ENCODE data around the gene FOXD2. TPM values are rescaled to one million over a fixed set of nuclear protein-coding genes. Genes with fewer than 3 reads are reported as not detected.

Gene FOXD2
- total RNA-seq, 1 donor from 2014 or later, result 0.07 TPM

DNA sequence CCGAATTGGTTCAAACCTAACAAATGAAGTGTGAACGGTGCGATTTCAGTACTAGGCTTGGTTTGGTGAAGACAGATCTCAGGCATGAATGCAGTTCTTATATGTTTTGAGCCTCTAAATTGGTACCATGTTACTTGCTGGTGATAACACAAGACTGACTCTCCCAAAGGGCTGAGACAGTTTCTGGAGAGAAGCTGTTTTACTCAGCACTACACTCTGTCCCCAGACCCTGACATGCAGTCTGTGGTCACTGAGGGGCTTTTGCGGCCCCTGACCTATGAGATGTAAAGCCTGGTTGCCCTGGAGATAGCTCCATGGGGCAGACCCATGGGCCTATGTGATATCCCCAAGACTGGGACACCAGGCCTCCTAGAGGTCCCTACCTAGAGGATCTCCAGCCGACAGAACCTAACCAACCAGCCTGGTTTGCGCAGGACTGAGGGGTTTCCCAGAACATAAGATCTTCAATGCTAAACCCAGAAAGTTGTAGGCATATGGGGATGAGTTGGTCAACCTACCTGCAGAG lies 41.1 kb upstream of the FOXD2 start:
- Mint-ChIP-seq H3K4me3 (ENCODE audit: unreplicated experiment) (no peak overlapping the region), H3K36me3 (ENCODE audit: low read depth, unreplicated experiment) (no peaks in the 10 kb centered on the region), H3K27ac (ENCODE audit: unreplicated experiment) (no peak overlapping the region), H3K27me3 (ENCODE audit: low read depth, unreplicated experiment) (peaks cover 65% of the 10 kb centered on the region), H3K4me1 (ENCODE audit: low read depth, unreplicated experiment) (no peaks in the 10 kb centered on the region), H3K9me3 (ENCODE audit: unreplicated experiment) (no peaks in the 10 kb centered on the region)
- Histone ChIP-seq H3K4me1 (ENCODE audit: insufficient read depth, low read length) (no peaks in the 10 kb centered on the region), H3K9ac (ENCODE audit: low read length) (no peak overlapping the region), H3K9me3 (ENCODE audit: insufficient read depth, low read depth, low read length) (no peaks in the 10 kb centered on the region), H4K20me1 (ENCODE audit: insufficient read depth, low read length) (no peaks in the 10 kb centered on the region), H3K4me2 (ENCODE audit: low read length) (no peak overlapping the region), H3K27ac (ENCODE audit: low read depth, low read length) (no peak overlapping the region), H2AFZ (ENCODE audit: low read depth, low read length) (no peak overlapping the region), H3K79me2 (ENCODE audit: insufficient read depth, low read length) (no peaks in the 10 kb centered on the region), H3K27me3 (ENCODE audit: insufficient read depth, low read length) (peaks cover 12% of the 10 kb centered on the region), H3K4me3 (ENCODE audit: insufficient read depth, low read depth, low read length) (no peak overlapping the region), H3K36me3 (ENCODE audit: insufficient read depth, low read length) (no peaks in the 10 kb centered on the region)
- no peak for DNase-seq (ENCODE audit: low read depth)
- FAIRE-seq, result no peak
- no peak for TF ChIP-seq EZH2 (IDR thresholded peaks at IDR 0.05; ENCODE audit: insufficient read depth, low read length)

DNA sequence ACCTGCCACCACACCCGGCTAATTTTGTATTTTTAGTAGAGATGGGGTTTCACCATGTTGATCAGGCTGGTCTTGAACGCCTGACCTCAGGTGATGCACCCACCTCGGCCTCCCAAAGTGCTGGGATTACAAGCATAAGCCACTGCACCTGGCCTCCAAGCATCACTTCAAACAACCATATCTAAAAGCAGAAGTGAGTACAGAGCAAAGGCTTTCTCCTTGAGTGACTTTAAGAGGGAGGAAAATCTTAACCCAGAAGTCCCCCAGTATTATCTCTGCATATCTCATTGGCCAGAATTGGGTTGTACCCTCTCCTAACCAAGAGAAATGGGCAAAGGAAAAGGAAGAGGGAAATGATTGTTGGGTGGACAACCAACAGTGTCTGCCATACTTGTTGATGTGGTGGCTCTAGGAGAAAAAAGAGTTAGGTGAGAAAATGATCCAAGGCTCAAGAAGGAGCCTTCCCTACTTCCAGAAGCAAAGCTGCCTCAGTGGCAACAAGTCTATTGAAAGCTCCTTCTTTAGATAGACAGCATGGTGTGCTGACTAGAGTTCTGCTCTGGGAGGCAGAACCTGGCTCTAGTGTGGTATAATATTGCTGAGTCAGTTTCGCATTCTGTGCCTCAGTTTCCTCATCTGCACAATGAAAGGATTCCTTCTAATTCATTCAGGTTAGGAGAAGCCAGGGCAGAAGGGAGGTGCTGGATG lies 38.6 kb upstream of the FOXD2 start:
- Histone ChIP-seq H3K4me3 (ENCODE audit: insufficient read depth, low read depth, low read length) (no peak overlapping the region), H3K27me3 (ENCODE audit: insufficient read depth, low read length) (peaks cover 13% of the 10 kb centered on the region), H2AFZ (ENCODE audit: low read depth, low read length) (no peak overlapping the region), H3K9me3 (ENCODE audit: insufficient read depth, low read depth, low read length) (no peaks in the 10 kb centered on the region), H4K20me1 (ENCODE audit: insufficient read depth, low read length) (no peaks in the 10 kb centered on the region), H3K9ac (ENCODE audit: low read length) (no peak overlapping the region), H3K79me2 (ENCODE audit: insufficient read depth, low read length) (no peaks in the 10 kb centered on the region), H3K4me2 (ENCODE audit: low read length) (no peak overlapping the region), H3K27ac (ENCODE audit: low read depth, low read length) (no peak overlapping the region), H3K4me1 (ENCODE audit: insufficient read depth, low read length) (no peaks in the 10 kb centered on the region), H3K36me3 (ENCODE audit: insufficient read depth, low read length) (no peaks in the 10 kb centered on the region)
- H3K36me3 Mint-ChIP-seq (ENCODE audit: low read depth, unreplicated experiment), result no peaks in the 10 kb centered on the region
- H3K4me3 Mint-ChIP-seq (ENCODE audit: unreplicated experiment), result no peak overlapping the region
- H3K9me3 Mint-ChIP-seq (ENCODE audit: unreplicated experiment), result peaks cover 2% of the 10 kb centered on the region
- FAIRE-seq (no peak), DNase-seq (ENCODE audit: low read depth) (no peak)
- H3K27ac Mint-ChIP-seq (ENCODE audit: unreplicated experiment), result no peak overlapping the region
- peaks cover 76% of the 10 kb centered on the region for H3K27me3 Mint-ChIP-seq (ENCODE audit: low read depth, unreplicated experiment)
- TF ChIP-seq, protein P1, sequence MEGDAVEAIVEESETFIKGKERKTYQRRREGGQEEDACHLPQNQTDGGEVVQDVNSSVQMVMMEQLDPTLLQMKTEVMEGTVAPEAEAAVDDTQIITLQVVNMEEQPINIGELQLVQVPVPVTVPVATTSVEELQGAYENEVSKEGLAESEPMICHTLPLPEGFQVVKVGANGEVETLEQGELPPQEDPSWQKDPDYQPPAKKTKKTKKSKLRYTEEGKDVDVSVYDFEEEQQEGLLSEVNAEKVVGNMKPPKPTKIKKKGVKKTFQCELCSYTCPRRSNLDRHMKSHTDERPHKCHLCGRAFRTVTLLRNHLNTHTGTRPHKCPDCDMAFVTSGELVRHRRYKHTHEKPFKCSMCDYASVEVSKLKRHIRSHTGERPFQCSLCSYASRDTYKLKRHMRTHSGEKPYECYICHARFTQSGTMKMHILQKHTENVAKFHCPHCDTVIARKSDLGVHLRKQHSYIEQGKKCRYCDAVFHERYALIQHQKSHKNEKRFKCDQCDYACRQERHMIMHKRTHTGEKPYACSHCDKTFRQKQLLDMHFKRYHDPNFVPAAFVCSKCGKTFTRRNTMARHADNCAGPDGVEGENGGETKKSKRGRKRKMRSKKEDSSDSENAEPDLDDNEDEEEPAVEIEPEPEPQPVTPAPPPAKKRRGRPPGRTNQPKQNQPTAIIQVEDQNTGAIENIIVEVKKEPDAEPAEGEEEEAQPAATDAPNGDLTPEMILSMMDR (IDR thresholded peaks at IDR 0.05; ENCODE audit: insufficient read depth, low read depth, low read length), result no peak
- TF ChIP-seq EZH2 (IDR thresholded peaks at IDR 0.05; ENCODE audit: insufficient read depth, low read length), result no peak
- H3K4me1 Mint-ChIP-seq (ENCODE audit: low read depth, unreplicated experiment), result no peaks in the 10 kb centered on the region

DNA sequence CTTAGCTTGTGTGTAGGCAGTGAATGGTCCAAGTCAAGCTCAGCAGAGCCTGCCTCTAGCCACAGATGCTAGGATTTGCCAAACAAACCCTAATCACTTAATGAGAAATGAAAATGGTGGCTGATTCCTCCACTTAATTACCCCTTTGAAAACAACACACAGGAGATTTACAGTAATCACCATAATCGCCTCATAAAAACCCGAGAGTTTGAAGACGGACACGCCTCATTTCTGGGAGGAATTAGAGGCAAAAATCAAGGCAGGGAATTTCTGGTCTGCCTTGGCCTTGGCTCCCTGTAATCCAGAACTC lies 38.0 kb upstream of the FOXD2 start:
- Histone ChIP-seq H3K36me3 (ENCODE audit: insufficient read depth, low read length) (no peaks in the 10 kb centered on the region), H4K20me1 (ENCODE audit: insufficient read depth, low read length) (no peaks in the 10 kb centered on the region), H3K27ac (ENCODE audit: low read depth, low read length) (no peak overlapping the region), H3K4me2 (ENCODE audit: low read length) (no peak overlapping the region), H3K9ac (ENCODE audit: low read length) (no peak overlapping the region), H2AFZ (ENCODE audit: low read depth, low read length) (no peak overlapping the region), H3K79me2 (ENCODE audit: insufficient read depth, low read length) (no peaks in the 10 kb centered on the region), H3K4me1 (ENCODE audit: insufficient read depth, low read length) (no peaks in the 10 kb centered on the region), H3K4me3 (ENCODE audit: insufficient read depth, low read depth, low read length) (no peak overlapping the region), H3K27me3 (ENCODE audit: insufficient read depth, low read length) (peaks cover 13% of the 10 kb centered on the region), H3K9me3 (ENCODE audit: insufficient read depth, low read depth, low read length) (no peaks in the 10 kb centered on the region)
- DNase-seq (ENCODE audit: low read depth), result no peak
- Mint-ChIP-seq H3K4me1 (ENCODE audit: low read depth, unreplicated experiment) (no peaks in the 10 kb centered on the region), H3K9me3 (ENCODE audit: unreplicated experiment) (peaks cover 2% of the 10 kb centered on the region), H3K27me3 (ENCODE audit: low read depth, unreplicated experiment) (peaks cover 73% of the 10 kb centered on the region), H3K27ac (ENCODE audit: unreplicated experiment) (no peak overlapping the region), H3K36me3 (ENCODE audit: low read depth, unreplicated experiment) (no peaks in the 10 kb centered on the region), H3K4me3 (ENCODE audit: unreplicated experiment) (no peak overlapping the region)
- no peak for TF ChIP-seq EZH2 (IDR thresholded peaks at IDR 0.05; ENCODE audit: insufficient read depth, low read length)
- TF ChIP-seq, protein P1 (IDR thresholded peaks at IDR 0.05; ENCODE audit: insufficient read depth, low read depth, low read length), result no peak
- no peak for FAIRE-seq

Measured in astrocyte (in vitro differentiated cells and primary cell).